Measurements from ENCODE around the gene SF3B2. TPM values are rescaled to one million over a fixed set of nuclear protein-coding genes. Genes with fewer than 3 reads are reported as not detected.

SF3B2 gene
- total and polyA plus RNA-seq, 9 of the 15 experiments (the other 6 are each of a cell fraction or from before 2014, with no cell fraction given): 58.3 to 248 (median 157) TPM

DNA sequence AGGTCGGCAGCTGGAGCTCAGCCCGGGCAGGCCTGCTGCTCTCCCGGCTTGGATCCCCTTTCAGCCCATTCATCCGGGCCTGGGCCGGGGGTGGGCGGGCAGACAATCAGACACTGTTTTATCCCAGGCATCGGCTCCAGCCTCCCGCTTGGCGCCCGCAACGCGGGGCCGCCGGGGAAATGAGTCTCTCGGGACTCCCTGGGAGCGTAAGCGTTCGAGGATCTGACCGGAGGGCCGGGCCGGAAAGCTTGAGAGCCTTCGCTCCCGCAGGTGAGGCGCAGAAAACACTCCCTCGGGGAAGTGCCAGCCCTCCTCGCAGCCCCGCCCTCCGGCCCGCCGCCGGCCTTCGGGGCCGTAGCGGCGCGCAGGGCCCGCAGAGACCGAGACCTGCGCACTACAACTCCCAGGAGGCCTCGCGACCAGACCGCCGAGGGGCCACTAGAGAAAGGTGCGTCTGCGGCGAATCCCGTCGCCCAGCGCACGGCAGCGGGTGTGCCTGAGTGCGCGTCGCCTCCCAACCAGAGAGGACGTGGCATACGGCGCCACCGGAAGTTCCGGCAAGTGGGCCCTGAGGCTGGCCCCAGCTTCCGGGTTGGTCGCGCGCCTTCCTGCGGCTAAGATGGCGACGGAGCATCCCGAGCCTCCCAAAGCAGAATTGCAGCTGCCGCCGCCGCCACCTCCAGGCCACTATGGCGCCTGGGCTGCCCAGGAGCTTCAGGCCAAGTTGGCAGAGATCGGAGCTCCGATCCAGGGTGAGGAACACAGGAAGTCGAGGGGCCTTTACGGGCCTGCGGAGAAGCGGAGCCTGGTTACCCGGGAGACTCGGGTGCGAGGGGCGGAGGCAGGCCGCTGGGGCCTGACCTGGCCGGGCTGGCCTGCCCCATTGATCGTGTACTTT is at the start of gene SF3B2 (continued):
- TF ChIP-seq, protein P1, sequence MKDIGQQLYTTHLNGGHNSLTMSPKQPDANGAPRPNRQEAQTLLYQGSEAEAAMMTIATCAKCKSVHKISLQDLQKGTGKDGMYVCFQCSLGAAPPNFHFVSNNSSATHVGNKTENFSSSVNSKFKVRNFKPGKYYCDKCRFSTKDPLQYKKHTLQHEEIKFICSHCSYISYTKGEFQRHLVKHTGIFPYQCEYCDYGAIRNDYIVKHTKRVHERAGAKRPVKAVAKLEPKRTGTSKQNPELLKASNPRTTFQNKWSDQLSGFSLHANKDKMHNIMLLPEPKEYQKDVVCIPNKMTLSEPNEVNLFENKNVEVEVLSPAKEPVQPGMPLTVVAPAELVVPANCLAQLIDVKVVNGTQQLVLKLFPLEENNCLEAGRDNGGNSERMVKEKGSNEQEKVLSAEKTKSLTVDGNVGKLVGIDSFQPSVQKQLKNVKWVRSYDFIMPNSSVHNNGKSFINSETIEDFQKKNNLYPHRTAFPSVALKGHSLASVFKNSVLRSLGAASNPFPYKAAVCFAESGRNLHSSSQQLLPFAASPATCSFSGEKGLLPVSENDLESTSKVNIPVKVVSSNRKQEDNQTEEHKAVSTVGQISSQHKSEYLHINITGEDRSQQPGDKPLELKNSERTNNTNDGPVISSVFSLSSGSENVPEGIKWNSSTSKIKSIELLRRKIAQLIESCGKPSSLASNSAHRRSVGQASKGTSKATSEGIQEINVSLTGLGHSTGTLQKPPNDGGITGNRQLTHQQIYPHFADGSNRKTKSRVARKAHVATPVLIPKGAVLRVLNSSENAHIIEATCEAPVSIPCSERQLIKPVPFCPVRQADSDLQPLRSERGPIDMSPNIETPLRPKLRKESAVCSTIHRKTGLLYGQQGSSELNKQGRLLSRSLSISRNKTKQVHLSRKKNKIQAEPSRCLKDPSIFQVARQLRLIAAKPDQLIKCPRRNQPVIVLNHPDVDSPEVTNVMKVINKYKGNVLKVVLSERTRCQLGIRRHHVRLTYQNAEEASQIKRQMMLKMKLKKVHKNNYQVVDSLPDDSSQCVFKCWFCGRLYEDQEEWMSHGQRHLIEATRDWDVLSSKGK (CRISPR knock-in tag; IDR thresholded peaks at IDR 0.05): no peak
- TF ChIP-seq ESRRB (CRISPR knock-in tag; IDR thresholded peaks at IDR 0.05; ENCODE audit: borderline replicate concordance) (no peak), MYC (IDR thresholded peaks at IDR 0.05; ENCODE audit: low read depth, low read length) (peak; percentile 89), MYC (CRISPR knock-in tag; IDR thresholded peaks at IDR 0.05; ENCODE audit: borderline replicate concordance, low read depth) (no peak; the same call in 1 of the 2 replicates), TBL1XR1 (IDR thresholded peaks at IDR 0.05; ENCODE audit: low read length in 2 of 2) (peak; percentile 11 to 50; a peak in 1 of 4 replicates), ZNF778 (CRISPR knock-in tag; IDR thresholded peaks at IDR 0.05) (no peak), POLR3A (IDR thresholded peaks at IDR 0.05; ENCODE audit: borderline replicate concordance, extremely low read depth, insufficient read depth, insufficient read length) (no peak), MTA1 (IDR thresholded peaks at IDR 0.05; ENCODE audit: borderline replicate concordance) (peak; percentile 95), GATAD2B (IDR thresholded peaks at IDR 0.05; ENCODE audit: borderline replicate concordance) (no peak; the same call in 1 of the 2 replicates), GATAD2A (IDR thresholded peaks at IDR 0.05) (no peak), L3MBTL2 (IDR thresholded peaks at IDR 0.05) (peak; percentile 66), ZNF717 (CRISPR knock-in tag; IDR thresholded peaks at IDR 0.05) (no peak), YBX1 (IDR thresholded peaks at IDR 0.05) (no peak), HDAC3 (IDR thresholded peaks at IDR 0.05; ENCODE audit: borderline replicate concordance, partially characterized antibody) (no peak), HDAC6 (IDR thresholded peaks at IDR 0.05; ENCODE audit: low read depth, low read length) (no peak)
- TF ChIP-seq, protein P2, sequence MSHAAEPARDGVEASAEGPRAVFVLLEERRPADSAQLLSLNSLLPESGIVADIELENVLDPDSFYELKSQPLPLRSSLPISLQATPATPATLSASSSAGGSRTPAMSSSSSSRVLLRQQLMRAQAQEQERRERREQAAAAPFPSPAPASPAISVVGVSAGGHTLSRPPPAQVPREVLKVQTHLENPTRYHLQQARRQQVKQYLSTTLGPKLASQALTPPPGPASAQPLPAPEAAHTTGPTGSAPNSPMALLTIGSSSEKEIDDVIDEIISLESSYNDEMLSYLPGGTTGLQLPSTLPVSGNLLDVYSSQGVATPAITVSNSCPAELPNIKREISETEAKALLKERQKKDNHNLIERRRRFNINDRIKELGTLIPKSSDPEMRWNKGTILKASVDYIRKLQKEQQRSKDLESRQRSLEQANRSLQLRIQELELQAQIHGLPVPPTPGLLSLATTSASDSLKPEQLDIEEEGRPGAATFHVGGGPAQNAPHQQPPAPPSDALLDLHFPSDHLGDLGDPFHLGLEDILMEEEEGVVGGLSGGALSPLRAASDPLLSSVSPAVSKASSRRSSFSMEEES (CRISPR knock-in tag; IDR thresholded peaks at IDR 0.05): no peak
- TF ChIP-seq, protein P3, sequence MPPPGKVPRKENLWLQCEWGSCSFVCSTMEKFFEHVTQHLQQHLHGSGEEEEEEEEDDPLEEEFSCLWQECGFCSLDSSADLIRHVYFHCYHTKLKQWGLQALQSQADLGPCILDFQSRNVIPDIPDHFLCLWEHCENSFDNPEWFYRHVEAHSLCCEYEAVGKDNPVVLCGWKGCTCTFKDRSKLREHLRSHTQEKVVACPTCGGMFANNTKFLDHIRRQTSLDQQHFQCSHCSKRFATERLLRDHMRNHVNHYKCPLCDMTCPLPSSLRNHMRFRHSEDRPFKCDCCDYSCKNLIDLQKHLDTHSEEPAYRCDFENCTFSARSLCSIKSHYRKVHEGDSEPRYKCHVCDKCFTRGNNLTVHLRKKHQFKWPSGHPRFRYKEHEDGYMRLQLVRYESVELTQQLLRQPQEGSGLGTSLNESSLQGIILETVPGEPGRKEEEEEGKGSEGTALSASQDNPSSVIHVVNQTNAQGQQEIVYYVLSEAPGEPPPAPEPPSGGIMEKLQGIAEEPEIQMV (tag; conservative IDR thresholded peaks at IDR 0.05; ENCODE audit: low read depth): no peak
- TF ChIP-seq, protein P4, sequence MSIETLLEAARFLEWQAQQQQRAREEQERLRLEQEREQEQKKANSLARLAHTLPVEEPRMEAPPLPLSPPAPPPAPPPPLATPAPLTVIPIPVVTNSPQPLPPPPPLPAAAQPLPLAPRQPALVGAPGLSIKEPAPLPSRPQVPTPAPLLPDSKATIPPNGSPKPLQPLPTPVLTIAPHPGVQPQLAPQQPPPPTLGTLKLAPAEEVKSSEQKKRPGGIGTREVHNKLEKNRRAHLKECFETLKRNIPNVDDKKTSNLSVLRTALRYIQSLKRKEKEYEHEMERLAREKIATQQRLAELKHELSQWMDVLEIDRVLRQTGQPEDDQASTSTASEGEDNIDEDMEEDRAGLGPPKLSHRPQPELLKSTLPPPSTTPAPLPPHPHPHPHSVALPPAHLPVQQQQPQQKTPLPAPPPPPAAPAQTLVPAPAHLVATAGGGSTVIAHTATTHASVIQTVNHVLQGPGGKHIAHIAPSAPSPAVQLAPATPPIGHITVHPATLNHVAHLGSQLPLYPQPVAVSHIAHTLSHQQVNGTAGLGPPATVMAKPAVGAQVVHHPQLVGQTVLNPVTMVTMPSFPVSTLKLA (conservative IDR thresholded peaks at IDR 0.05): peak; percentile 72 to 89

Measured in K562 (cell line).